Thyroid gland (tissue), 4 donors: Measurements from ENCODE around the gene SH2D5. TPM values are rescaled to one million over a fixed set of nuclear protein-coding genes. Genes with fewer than 3 reads are reported as not detected.

Source experiments
- DNase-seq, 2 donors: peaks; one replicate each; pipeline ENCODE4 v3.0.0-alpha.2; 2019
- H3K27ac ChIP-seq, 3 donors: fragments of 200-600 bp; sonication (generic); 1 replicate in 2 of 3; 2 replicates in 1 of 3; pipeline ENCODE4 v1.5.1; 2016 to 2019; ENCODE audit warnings: mild to moderate bottlenecking in 1 of 3, moderate library complexity in 1 of 3
- H3K27me3 ChIP-seq: fragments of 200-600 bp; sonication (generic); one replicate; pipeline ENCODE4 v1.5.1; 2019
- H3K36me3 ChIP-seq, 2 donors: fragments of 200-600 bp; sonication (generic); one replicate each; pipeline ENCODE4 v1.5.1; 2016 to 2019
- H3K4me1 ChIP-seq, 2 donors: fragments of 200-600 bp; sonication (generic); one replicate each; pipeline ENCODE4 v1.5.1; 2017 to 2019
- H3K4me3 ChIP-seq, 3 donors: fragments of 200-600 bp; sonication (generic); replicated peaks in 1 of 3; 1 replicate in 2 of 3; 2 replicates in 1 of 3; pipeline ENCODE4 v1.5.1; 2016; ENCODE audit warnings: mild to moderate bottlenecking in 1 of 3
- H3K9me3 ChIP-seq: fragments of 200-600 bp; sonication (generic); one replicate; pipeline ENCODE4 v1.5.1; 2017
- CTCF ChIP-seq, 6 experiments: fragments of 200-600 bp in 3 of 6; fragments of 450-650 bp in 3 of 6; sonication (generic) in 3 of 6; IDR thresholded peaks; one replicate each; pipeline ENCODE4 v1.5.1; 2016 to 2019; ENCODE audit warnings: antibody characterized with exemption in 6 of 6, mild to moderate bottlenecking in 2 of 6, inconsistent platforms in 1 of 6, moderate library complexity in 1 of 6
- POLR2A ChIP-seq, 2 donors: fragments of 450-650 bp; IDR thresholded peaks; one replicate each; pipeline ENCODE4 v1.6.1; 2017; ENCODE audit warnings: antibody characterized with exemption in 2 of 2, mild to moderate bottlenecking in 2 of 2, moderate library complexity in 1 of 2
- WGBS, 2 donors: methylation state at CpG; one replicate each; pipeline ENCODE4 v1.1.5; 2017; 5-methylcytosine and 5-hydroxymethylcytosine counted together
- intact Hi-C: fragments of 100-400 bp; cut with DNase I; formaldehyde crosslinking; loops from one replicate; pipeline ENCODE4 v1.15.1; 2023
- total RNA-seq, 4 donors: library from RNA; depleted of rRNA; stranded (reverse); fragments of >200 nt; gene quantifications; one replicate each; pipeline ENCODE4 v1.2.3, GENCODE V29; 2016

Gene SH2D5
- total RNA-seq, 4 donors from 2014 or later: 0.11 to 1.4 (median 0.77) TPM

- TF ChIP-seq CTCF (IDR thresholded peaks at IDR 0.05) (no peak), POLR2A (IDR thresholded peaks at IDR 0.05) (no peak)
- peak overlapping the region in 2 of 3 donors; percentile 3 to 47 for H3K4me3 ChIP-seq
- H3K27ac ChIP-seq: no peak overlapping the region
- no peaks in the 10 kb centered on the region for H3K27me3 ChIP-seq
- WGBS, 2 donors: 33 to 44% methylated on average over 12 to 22 of the region's 62 CpGs
- H3K9me3 ChIP-seq: no peaks in the 10 kb centered on the region
- peaks cover 17 to 21% of the 10 kb centered on the region in 2 donors for H3K4me1 ChIP-seq
- no peaks in the 10 kb centered on the region for H3K36me3 ChIP-seq
- intact Hi-C loops: no loop called here
- no peak for DNase-seq
These were observed 1.2 kb downstream of the SH2D5 start for GRCh38 chr1:20731057-20731991.

- Histone ChIP-seq H3K36me3 (no peaks in the 10 kb centered on the region), H3K27me3 (no peaks in the 10 kb centered on the region), H3K9me3 (no peaks in the 10 kb centered on the region), H3K27ac (no peak overlapping the region), H3K4me1 (peaks cover 17 to 21% of the 10 kb centered on the region in 2 donors), H3K4me3 (no peak overlapping the region)
- TF ChIP-seq POLR2A (IDR thresholded peaks at IDR 0.05) (no peak), CTCF (IDR thresholded peaks at IDR 0.05) (no peak)
- WGBS, 2 donors: 68% methylated on average over 3 of the region's 4 CpGs; no CpG with 5 or more reads in 1 of the 2 donors
- DNase-seq: no peak
- intact Hi-C loops: no loop called here
These were observed 1.8 kb downstream of the SH2D5 start for GRCh38 chr1:20730690-20731056.

GRCh38 chr1:20729990-20730689 lies 2.4 kb downstream of the SH2D5 start:
- Histone ChIP-seq H3K27ac (no peak overlapping the region), H3K4me1 (peaks cover 17 to 21% of the 10 kb centered on the region in 2 donors), H3K36me3 (no peaks in the 10 kb centered on the region), H3K9me3 (no peaks in the 10 kb centered on the region), H3K27me3 (no peaks in the 10 kb centered on the region), H3K4me3 (no peak overlapping the region)
- TF ChIP-seq POLR2A (IDR thresholded peaks at IDR 0.05): no peak
- TF ChIP-seq CTCF (IDR thresholded peaks at IDR 0.05): no peak
- DNase-seq: no peak
- 20 to 35% methylated on average over 17 to 19 of the region's 19 CpGs for WGBS, 2 donors
- intact Hi-C loops: no loop called here

- no peak for DNase-seq
- no peak overlapping the region for H3K4me3 ChIP-seq
- H3K27ac ChIP-seq: no peak overlapping the region
- TF ChIP-seq POLR2A (IDR thresholded peaks at IDR 0.05): no peak
- TF ChIP-seq CTCF (IDR thresholded peaks at IDR 0.05): no peak
- no peaks in the 10 kb centered on the region for H3K9me3 ChIP-seq
- peaks cover 17 to 21% of the 10 kb centered on the region in 2 donors for H3K4me1 ChIP-seq
- H3K27me3 ChIP-seq: no peaks in the 10 kb centered on the region
- no peaks in the 10 kb centered on the region for H3K36me3 ChIP-seq
- intact Hi-C loops: no loop called here
- 52 to 56% methylated on average over 13 of the region's 14 CpGs for WGBS, 2 donors
These were observed 3.2 kb downstream of the SH2D5 start for GRCh38 chr1:20729155-20729931.
